Measurements from ENCODE around the gene TBC1D12. TPM values are rescaled to one million over a fixed set of nuclear protein-coding genes. Genes with fewer than 3 reads are reported as not detected.
"Not testable (repeated sequence)": the region's sequence is repeated elsewhere in the genome, so short reads cannot be mapped to it uniquely, and the experiment has no call there.

TBC1D12 gene
- total RNA-seq, 4 donors from 2014 or later = 10.5 to 17.7 (median 12.8) TPM

DNA sequence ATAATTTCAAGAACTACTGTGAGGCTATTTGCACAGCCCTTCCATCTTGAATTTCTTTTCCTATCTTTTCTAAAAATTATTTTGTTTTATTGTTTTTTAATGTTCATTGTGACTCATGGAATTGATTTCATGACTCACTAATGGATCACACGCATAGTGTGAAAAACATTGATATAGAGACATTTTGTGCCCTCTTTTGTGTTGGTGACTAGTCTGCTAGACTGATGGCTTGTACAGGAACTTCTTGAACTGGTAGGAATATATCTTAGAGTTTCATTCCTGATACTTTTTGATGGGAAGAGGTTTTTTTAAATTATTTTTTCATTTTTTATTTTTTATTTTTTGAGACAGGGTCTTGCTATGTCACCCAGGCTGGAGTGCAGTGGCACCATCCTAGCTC lies 27.0 kb upstream of the TBC1D12 start:
- WGBS = 85% methylated on average over 1 of the region's 1 CpG

GRCh38 chr10:94376865-94377264 lies 25.5 kb upstream of the TBC1D12 start:
- TF ChIP-seq POLR2A (IDR thresholded peaks at IDR 0.05) (no peak), EP300 (IDR thresholded peaks at IDR 0.05) (no peak), POLR2AphosphoS5 (IDR thresholded peaks at IDR 0.05) (no peak)
- TF ChIP-seq, protein P1, sequence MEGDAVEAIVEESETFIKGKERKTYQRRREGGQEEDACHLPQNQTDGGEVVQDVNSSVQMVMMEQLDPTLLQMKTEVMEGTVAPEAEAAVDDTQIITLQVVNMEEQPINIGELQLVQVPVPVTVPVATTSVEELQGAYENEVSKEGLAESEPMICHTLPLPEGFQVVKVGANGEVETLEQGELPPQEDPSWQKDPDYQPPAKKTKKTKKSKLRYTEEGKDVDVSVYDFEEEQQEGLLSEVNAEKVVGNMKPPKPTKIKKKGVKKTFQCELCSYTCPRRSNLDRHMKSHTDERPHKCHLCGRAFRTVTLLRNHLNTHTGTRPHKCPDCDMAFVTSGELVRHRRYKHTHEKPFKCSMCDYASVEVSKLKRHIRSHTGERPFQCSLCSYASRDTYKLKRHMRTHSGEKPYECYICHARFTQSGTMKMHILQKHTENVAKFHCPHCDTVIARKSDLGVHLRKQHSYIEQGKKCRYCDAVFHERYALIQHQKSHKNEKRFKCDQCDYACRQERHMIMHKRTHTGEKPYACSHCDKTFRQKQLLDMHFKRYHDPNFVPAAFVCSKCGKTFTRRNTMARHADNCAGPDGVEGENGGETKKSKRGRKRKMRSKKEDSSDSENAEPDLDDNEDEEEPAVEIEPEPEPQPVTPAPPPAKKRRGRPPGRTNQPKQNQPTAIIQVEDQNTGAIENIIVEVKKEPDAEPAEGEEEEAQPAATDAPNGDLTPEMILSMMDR (IDR thresholded peaks at IDR 0.05) = no peak
- Histone ChIP-seq H3K27me3 (peaks cover 8% of the 10 kb centered on the region), H3K4me1 (no peaks in the 10 kb centered on the region), H3K27ac (no peak overlapping the region), H3K9me3 (no peaks in the 10 kb centered on the region), H3K4me3 (no peak overlapping the region), H3K36me3 (no peaks in the 10 kb centered on the region)
- 64% methylated on average over 2 of the region's 2 CpGs for WGBS
- no peak for DNase-seq (ENCODE audit: low spot score in 2 of 2)

More for the DNA sequence above, 27.0 kb upstream of the TBC1D12 start:
- Histone ChIP-seq H3K36me3 (no peaks in the 10 kb centered on the region), H3K27ac (no peak overlapping the region), H3K9me3 (no peaks in the 10 kb centered on the region), H3K4me1 (no peaks in the 10 kb centered on the region), H3K4me3 (no peak overlapping the region), H3K27me3 (peaks cover 12% of the 10 kb centered on the region)
- DNase-seq (ENCODE audit: low spot score in 2 of 2) = no peak
- TF ChIP-seq POLR2AphosphoS5 (IDR thresholded peaks at IDR 0.05) = no peak
- no peak for TF ChIP-seq EP300 (IDR thresholded peaks at IDR 0.05)
- TF ChIP-seq, protein P1 (IDR thresholded peaks at IDR 0.05) = no peak
- no peak for TF ChIP-seq POLR2A (IDR thresholded peaks at IDR 0.05)

DNA sequence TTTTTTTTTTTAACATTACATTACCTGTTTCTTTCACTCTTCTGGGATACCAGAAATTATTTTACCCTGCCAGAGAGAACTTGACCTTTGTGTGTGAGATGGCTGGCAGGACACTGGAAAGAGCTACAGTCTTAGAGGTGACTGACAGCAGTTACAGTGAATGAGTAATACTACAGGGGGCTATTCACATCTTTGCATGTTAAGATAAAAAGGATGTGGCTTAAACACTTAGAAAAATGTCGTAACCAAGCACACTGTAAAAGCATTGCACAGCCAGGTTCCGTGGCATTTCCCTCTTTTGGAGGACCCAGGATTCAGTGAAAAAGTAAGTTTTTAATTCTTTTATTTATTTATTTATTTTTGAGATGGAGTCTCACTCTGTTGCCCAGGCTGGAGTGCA lies 18.8 kb upstream of the TBC1D12 start:
- Histone ChIP-seq H3K27ac (no peak overlapping the region), H3K4me1 (no peaks in the 10 kb centered on the region), H3K36me3 (no peaks in the 10 kb centered on the region), H3K27me3 (no peaks in the 10 kb centered on the region), H3K9me3 (no peaks in the 10 kb centered on the region), H3K4me3 (no peak overlapping the region)
- WGBS = 100% methylated on average over 2 of the region's 2 CpGs
- no peak for DNase-seq (ENCODE audit: low spot score in 2 of 2)
- TF ChIP-seq, protein P1 (IDR thresholded peaks at IDR 0.05) = no peak

DNA sequence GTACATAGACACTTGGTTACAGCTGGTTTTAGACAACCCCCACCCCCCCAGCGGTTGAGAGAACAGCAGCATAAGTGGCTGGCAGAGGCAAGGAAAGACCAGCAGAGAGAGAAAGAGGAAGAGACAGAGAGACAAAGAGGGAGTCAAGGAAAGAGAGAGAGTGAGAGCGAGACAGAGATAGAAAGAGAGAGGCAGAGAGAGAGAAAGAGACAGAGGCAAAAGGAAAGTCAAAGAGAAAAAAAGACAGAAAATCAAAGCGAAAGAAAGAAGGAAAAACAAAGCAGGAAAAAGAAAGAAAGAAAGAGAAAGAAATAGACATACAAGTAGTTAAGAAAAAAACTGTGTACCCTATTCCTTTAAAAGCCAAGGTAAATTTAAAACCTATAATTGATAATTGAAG lies 16.6 kb upstream of the TBC1D12 start:
- DNase-seq (ENCODE audit: low spot score in 2 of 2); H3K4me1 ChIP-seq; H3K27ac ChIP-seq; H3K9me3 ChIP-seq; H3K27me3 ChIP-seq; H3K4me3 ChIP-seq; H3K36me3 ChIP-seq: not testable (repeated sequence)
- 91% methylated on average over 3 of the region's 3 CpGs for WGBS

DNA sequence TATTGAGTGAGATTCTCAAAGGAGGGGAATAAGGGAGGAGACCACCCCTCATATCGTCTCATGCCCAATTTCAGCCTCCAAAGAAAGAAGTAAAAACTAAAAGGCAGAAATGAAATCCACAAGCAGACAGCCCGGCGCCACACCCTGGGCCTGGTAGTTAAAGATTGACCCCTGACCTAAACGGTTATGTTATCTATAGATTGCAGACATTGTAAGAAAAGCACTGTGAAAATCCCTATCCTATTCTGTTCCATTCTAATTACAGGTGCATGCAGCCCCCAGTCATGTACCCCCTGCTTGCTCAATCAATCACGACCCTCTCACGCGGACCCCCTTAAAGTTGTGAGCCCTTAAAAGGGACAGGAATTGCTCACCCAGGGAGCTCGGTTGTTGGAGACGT lies 10.2 kb upstream of the TBC1D12 start:
- H3K9me3 ChIP-seq; H3K4me3 ChIP-seq; H3K36me3 ChIP-seq; H3K4me1 ChIP-seq; H3K27ac ChIP-seq; H3K27me3 ChIP-seq; DNase-seq (ENCODE audit: low spot score in 2 of 2): not testable (repeated sequence)
- 84% methylated on average over 9 of the region's 9 CpGs for WGBS

DNA sequence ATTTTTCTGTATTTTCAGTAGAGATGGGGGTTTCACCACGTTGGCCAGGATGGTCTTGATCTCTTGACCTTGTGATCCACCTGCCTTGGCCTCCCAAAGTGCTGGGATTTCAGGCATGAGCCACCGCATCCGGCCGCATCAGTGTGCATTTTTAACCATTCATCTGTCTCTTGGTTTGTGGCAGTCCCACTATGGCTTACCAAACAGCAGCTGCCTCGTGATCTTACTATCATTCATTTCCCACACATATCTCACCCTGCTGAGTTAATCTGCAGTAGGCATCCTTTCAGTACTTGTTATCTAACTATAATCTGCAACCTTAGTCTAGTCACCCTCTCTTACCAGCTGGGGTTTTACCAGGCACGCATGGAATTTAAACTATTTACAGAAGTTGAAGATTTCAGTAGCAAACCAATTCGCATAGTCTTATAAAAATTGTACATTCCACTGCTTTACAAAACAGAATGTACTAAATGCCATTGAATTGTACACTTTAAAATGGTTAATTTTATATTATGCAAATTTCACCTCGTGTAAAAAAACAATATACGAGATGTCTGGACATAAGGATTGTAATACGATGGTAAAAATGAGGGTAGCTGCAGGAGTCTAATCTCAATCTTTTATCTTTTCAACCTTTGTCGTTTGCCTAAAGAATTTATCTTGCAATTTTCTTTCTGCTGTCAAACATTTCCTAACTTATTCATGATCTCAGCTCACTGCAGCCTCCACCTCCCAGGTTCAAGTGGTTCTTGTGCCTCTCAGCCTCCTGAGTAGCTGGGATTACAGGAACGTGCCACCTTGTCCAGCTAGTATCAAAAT lies 4.6 kb upstream of the TBC1D12 start:
- 47% methylated on average over 12 of the region's 12 CpGs for WGBS

More for the DNA sequence above, 4.6 kb upstream of the TBC1D12 start:
- H3K4me1 ChIP-seq = no peaks in the 10 kb centered on the region
- TF ChIP-seq POLR2A (IDR thresholded peaks at IDR 0.05) = no peak
- TF ChIP-seq POLR2AphosphoS5 (IDR thresholded peaks at IDR 0.05) = no peak
- TF ChIP-seq EP300 (IDR thresholded peaks at IDR 0.05) = no peak
- TF ChIP-seq, protein P1 (IDR thresholded peaks at IDR 0.05) = no peak
- no peaks in the 10 kb centered on the region for H3K36me3 ChIP-seq
- DNase-seq (ENCODE audit: low spot score in 2 of 2) = no peak
- H3K27ac ChIP-seq = no peak overlapping the region
- no peaks in the 10 kb centered on the region for H3K27me3 ChIP-seq
- no peak overlapping the region for H3K4me3 ChIP-seq
- no peaks in the 10 kb centered on the region for H3K9me3 ChIP-seq

All from suprapubic skin (tissue), 4 donors.